ENCODE measurements around the gene GAGE12J.
"Not testable (repeated sequence)": the region's sequence is repeated elsewhere in the genome, so short reads cannot be mapped to it uniquely, and the experiment has no call there.

Gene GAGE12J

GRCh38 chrX:49290215-49290614 is 31.6 kb upstream of the GAGE12J start:
- no peaks in the 10 kb centered on the region for H3K27me3 ChIP-seq (ENCODE audit: control insufficient read depth, insufficient read depth, low read length)
- H3K9ac ChIP-seq (ENCODE audit: low read depth, low read length), result no peak overlapping the region
- H3K4me1 ChIP-seq (ENCODE audit: control insufficient read depth, insufficient read depth, low read length), result no peaks in the 10 kb centered on the region
- H3K9me3 ChIP-seq (ENCODE audit: control insufficient read depth, insufficient read depth, low read length), result no peaks in the 10 kb centered on the region
- H3K4me3 ChIP-seq (ENCODE audit: low read depth, low read length), result no peak overlapping the region
- no peaks in the 10 kb centered on the region for H3K36me3 ChIP-seq (ENCODE audit: control insufficient read depth, insufficient read depth, low read length)

GRCh38 chrX:49291615-49292337 is 30.1 kb upstream of the GAGE12J start:
- Histone ChIP-seq H3K36me3 (ENCODE audit: control insufficient read depth, insufficient read depth, low read length) (no peaks in the 10 kb centered on the region), H3K9me3 (ENCODE audit: control insufficient read depth, insufficient read depth, low read length) (no peaks in the 10 kb centered on the region), H3K27me3 (ENCODE audit: control insufficient read depth, insufficient read depth, low read length) (no peaks in the 10 kb centered on the region), H3K4me3 (ENCODE audit: low read depth, low read length) (no peak overlapping the region), H3K9ac (ENCODE audit: low read depth, low read length) (no peak overlapping the region), H3K4me1 (ENCODE audit: control insufficient read depth, insufficient read depth, low read length) (no peaks in the 10 kb centered on the region)

- no peak overlapping the region for H3K9ac ChIP-seq (ENCODE audit: low read depth, low read length)
- no peaks in the 10 kb centered on the region for H3K4me1 ChIP-seq (ENCODE audit: control insufficient read depth, insufficient read depth, low read length)
- no peaks in the 10 kb centered on the region for H3K9me3 ChIP-seq (ENCODE audit: control insufficient read depth, insufficient read depth, low read length)
- H3K27me3 ChIP-seq (ENCODE audit: control insufficient read depth, insufficient read depth, low read length), result no peaks in the 10 kb centered on the region
- no peak overlapping the region for H3K4me3 ChIP-seq (ENCODE audit: low read depth, low read length)
- no peaks in the 10 kb centered on the region for H3K36me3 ChIP-seq (ENCODE audit: control insufficient read depth, insufficient read depth, low read length)
Observed at GRCh38 chrX:49292400-49293362, 29.2 kb upstream of the GAGE12J start.

- H3K9ac ChIP-seq (ENCODE audit: low read depth, low read length); H3K27me3 ChIP-seq (ENCODE audit: control insufficient read depth, insufficient read depth, low read length); H3K9me3 ChIP-seq (ENCODE audit: control insufficient read depth, insufficient read depth, low read length); H3K36me3 ChIP-seq (ENCODE audit: control insufficient read depth, insufficient read depth, low read length); H3K4me3 ChIP-seq (ENCODE audit: low read depth, low read length); H3K4me1 ChIP-seq (ENCODE audit: control insufficient read depth, insufficient read depth, low read length): not testable (repeated sequence)
Observed at GRCh38 chrX:49299293-49299692, 22.5 kb upstream of the GAGE12J start.

GRCh38 chrX:49300703-49301102 is 21.1 kb upstream of the GAGE12J start:
- Histone ChIP-seq H3K4me3 (ENCODE audit: low read depth, low read length) (no peak overlapping the region), H3K9me3 (ENCODE audit: control insufficient read depth, insufficient read depth, low read length) (no peaks in the 10 kb centered on the region), H3K9ac (ENCODE audit: low read depth, low read length) (no peak overlapping the region), H3K27me3 (ENCODE audit: control insufficient read depth, insufficient read depth, low read length) (no peaks in the 10 kb centered on the region), H3K36me3 (ENCODE audit: control insufficient read depth, insufficient read depth, low read length) (no peaks in the 10 kb centered on the region), H3K4me1 (ENCODE audit: control insufficient read depth, insufficient read depth, low read length) (no peaks in the 10 kb centered on the region)

- Histone ChIP-seq H3K4me3 (ENCODE audit: low read depth, low read length) (no peak within 1 kb of the TSS), H3K36me3 (ENCODE audit: control insufficient read depth, insufficient read depth, low read length) (no peaks in the 10 kb centered on the region), H3K9me3 (ENCODE audit: control insufficient read depth, insufficient read depth, low read length) (no peaks in the 10 kb centered on the region), H3K27me3 (ENCODE audit: control insufficient read depth, insufficient read depth, low read length) (no peaks in the 10 kb centered on the region), H3K9ac (ENCODE audit: low read depth, low read length) (no peak within 1 kb of the TSS), H3K4me1 (ENCODE audit: control insufficient read depth, insufficient read depth, low read length) (no peaks in the 10 kb centered on the region)
Observed at GRCh38 chrX:49303346-49303745, 18.5 kb upstream of the GAGE12J start, which contains the start of gene GAGE10. TSS of gene GAGE10 (plus strand) at chrX:49303646. CDS start at chrX:49304860, 1,214 bp downstream.

- not testable (repeated sequence) for H3K9ac ChIP-seq (ENCODE audit: low read depth, low read length); H3K27me3 ChIP-seq (ENCODE audit: control insufficient read depth, insufficient read depth, low read length); H3K9me3 ChIP-seq (ENCODE audit: control insufficient read depth, insufficient read depth, low read length); H3K4me3 ChIP-seq (ENCODE audit: low read depth, low read length); H3K36me3 ChIP-seq (ENCODE audit: control insufficient read depth, insufficient read depth, low read length)
- H3K4me1 ChIP-seq (ENCODE audit: control insufficient read depth, insufficient read depth, low read length), result peaks cover 11% of the 10 kb centered on the region
Observed at GRCh38 chrX:49307775-49308174, 14.1 kb upstream of the GAGE12J start.

GRCh38 chrX:49308604-49309269 is 13.1 kb upstream of the GAGE12J start:
- Histone ChIP-seq H3K4me1 (ENCODE audit: control insufficient read depth, insufficient read depth, low read length) (peaks cover 11% of the 10 kb centered on the region), H3K4me3 (ENCODE audit: low read depth, low read length) (no peak overlapping the region), H3K9me3 (ENCODE audit: control insufficient read depth, insufficient read depth, low read length) (no peaks in the 10 kb centered on the region), H3K27me3 (ENCODE audit: control insufficient read depth, insufficient read depth, low read length) (no peaks in the 10 kb centered on the region), H3K9ac (ENCODE audit: low read depth, low read length) (peak overlapping the region; percentile 60), H3K36me3 (ENCODE audit: control insufficient read depth, insufficient read depth, low read length) (no peaks in the 10 kb centered on the region)

- Histone ChIP-seq H3K4me1 (ENCODE audit: control insufficient read depth, insufficient read depth, low read length) (peaks cover 11% of the 10 kb centered on the region), H3K9me3 (ENCODE audit: control insufficient read depth, insufficient read depth, low read length) (no peaks in the 10 kb centered on the region), H3K4me3 (ENCODE audit: low read depth, low read length) (peak overlapping the region; percentile 37), H3K9ac (ENCODE audit: low read depth, low read length) (no peak overlapping the region), H3K27me3 (ENCODE audit: control insufficient read depth, insufficient read depth, low read length) (no peaks in the 10 kb centered on the region), H3K36me3 (ENCODE audit: control insufficient read depth, insufficient read depth, low read length) (no peaks in the 10 kb centered on the region)
Observed at GRCh38 chrX:49309401-49309981, 12.3 kb upstream of the GAGE12J start.

- Histone ChIP-seq H3K4me3 (ENCODE audit: low read depth, low read length) (peak overlapping the region; percentile 36), H3K27me3 (ENCODE audit: control insufficient read depth, insufficient read depth, low read length) (no peaks in the 10 kb centered on the region), H3K9ac (ENCODE audit: low read depth, low read length) (no peak overlapping the region)
Observed at GRCh38 chrX:49310371-49310770, 11.5 kb upstream of the GAGE12J start.

GRCh38 chrX:49312176-49312575 is 9.7 kb upstream of the GAGE12J start:
- Histone ChIP-seq H3K9me3 (ENCODE audit: control insufficient read depth, insufficient read depth, low read length) (no peaks in the 10 kb centered on the region), H3K36me3 (ENCODE audit: control insufficient read depth, insufficient read depth, low read length) (no peaks in the 10 kb centered on the region), H3K4me3 (ENCODE audit: low read depth, low read length) (no peak overlapping the region)

More at GRCh38 chrX:49310371-49310770, 11.5 kb upstream of the GAGE12J start:
- Histone ChIP-seq H3K36me3 (ENCODE audit: control insufficient read depth, insufficient read depth, low read length) (no peaks in the 10 kb centered on the region), H3K4me1 (ENCODE audit: control insufficient read depth, insufficient read depth, low read length) (peaks cover 11% of the 10 kb centered on the region), H3K9me3 (ENCODE audit: control insufficient read depth, insufficient read depth, low read length) (no peaks in the 10 kb centered on the region)

More at GRCh38 chrX:49312176-49312575, 9.7 kb upstream of the GAGE12J start:
- Histone ChIP-seq H3K27me3 (ENCODE audit: control insufficient read depth, insufficient read depth, low read length) (no peaks in the 10 kb centered on the region), H3K9ac (ENCODE audit: low read depth, low read length) (no peak overlapping the region), H3K4me1 (ENCODE audit: control insufficient read depth, insufficient read depth, low read length) (peaks cover 11% of the 10 kb centered on the region)

Data from iPS-15b (cell line).